WI38 (cell line): ENCODE data around the gene IKZF1.

ENCODE experiments used
- H3K4me3 ChIP-seq: 2 replicates; pipeline ENCODE4 v1.5.1; 2011; ENCODE audit warnings: low read depth, mild to moderate bottlenecking, control low read depth, low read length
- CTCF ChIP-seq: IDR thresholded peaks from 2 replicates; pipeline ENCODE4 v1.5.1; 2012; ENCODE audit warnings: low read depth, mild to moderate bottlenecking, control low read depth, low read length

Gene IKZF1

GRCh38 chr7:50446542-50446960, 142.0 kb downstream of the IKZF1 start:
- no peak for TF ChIP-seq CTCF
- no peak overlapping the region for H3K4me3 ChIP-seq

DNA sequence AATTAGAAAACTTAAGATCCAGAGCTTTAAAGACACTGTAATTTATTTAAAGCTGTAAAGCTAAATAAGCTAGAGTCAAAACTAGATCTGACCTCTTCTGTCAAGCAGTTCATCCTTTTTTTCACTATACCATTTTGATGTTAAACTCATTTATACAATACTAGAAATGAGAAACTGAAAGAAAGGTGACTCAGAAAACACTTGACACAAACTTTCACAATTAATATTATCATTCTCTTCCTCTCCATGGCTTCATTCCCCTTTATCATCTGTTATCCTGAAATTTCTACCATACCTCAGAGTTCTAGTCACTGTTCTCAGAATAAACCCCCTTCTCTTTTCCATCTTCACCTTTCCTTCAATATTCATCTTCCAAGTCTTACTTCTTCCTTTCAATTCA, 144.3 kb downstream of the IKZF1 start:
- no peak overlapping the region for H3K4me3 ChIP-seq
- TF ChIP-seq CTCF, result no peak

DNA sequence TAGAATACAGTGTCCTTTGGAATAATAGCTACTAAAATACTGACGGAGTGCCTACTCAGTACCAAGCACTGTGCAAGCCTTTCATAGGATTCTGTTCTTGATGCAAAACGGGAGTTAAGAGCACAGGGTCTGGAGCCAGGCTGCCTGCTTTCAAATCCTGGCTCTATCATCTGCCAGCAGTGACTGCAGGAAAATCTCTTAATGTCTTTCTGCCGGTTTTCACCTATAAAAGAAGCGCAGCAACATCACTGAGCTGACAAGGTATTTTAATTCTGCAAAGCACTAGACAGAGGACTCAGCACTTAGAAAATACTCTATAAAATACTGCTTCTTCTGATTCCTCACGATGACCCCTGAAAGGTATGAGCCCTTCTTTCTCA, 145.0 kb downstream of the IKZF1 start:
- no peak for TF ChIP-seq CTCF

DNA sequence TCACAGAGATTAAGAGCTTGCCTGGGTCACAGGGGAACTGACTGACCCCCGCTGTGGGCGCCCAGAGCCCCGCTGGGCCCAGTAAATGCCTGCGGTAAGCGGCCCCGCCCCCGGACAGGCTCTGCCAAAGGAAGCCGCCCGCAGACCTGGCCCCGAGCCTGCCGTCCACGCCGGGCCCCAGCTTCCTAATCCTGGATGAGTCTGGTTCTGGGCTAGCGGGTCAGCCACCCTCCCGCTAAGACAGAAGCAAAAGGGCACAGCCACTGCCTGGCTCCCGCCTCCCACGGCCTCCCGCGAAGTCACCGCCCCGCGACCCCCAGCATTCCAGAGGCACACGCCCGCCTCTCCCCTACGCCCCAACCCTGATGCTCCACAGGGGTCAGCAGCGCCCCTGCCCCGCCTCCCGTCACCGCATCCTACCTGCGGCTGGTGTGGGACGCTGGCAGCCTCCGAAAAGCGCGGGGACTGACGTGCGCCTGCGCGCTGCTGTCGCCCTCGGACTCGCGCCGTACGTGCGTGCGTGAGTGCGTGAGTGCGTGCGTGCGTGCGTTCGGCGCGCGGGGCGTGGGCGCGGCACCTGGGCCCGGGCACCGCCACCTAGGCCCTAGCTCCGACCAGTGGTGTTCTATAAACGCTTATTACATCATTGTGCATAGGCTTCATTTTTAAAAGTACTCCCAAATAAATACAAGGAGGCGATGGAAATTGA, 145.5 kb downstream of the IKZF1 start, which contains the start of gene FIGNL1:
Gene FIGNL1 (minus strand): TSS at position 470 of the 709 bp plus-strand sequence. CDS start 3,063 bp downstream, outside the sequence.
- no peak for TF ChIP-seq CTCF
- peak within 1 kb of the TSS; percentile 87 for H3K4me3 ChIP-seq

More for the DNA sequence above, 145.0 kb downstream of the IKZF1 start:
- peak overlapping the region; percentile 87 for H3K4me3 ChIP-seq

- peak overlapping the region; percentile 87 for H3K4me3 ChIP-seq
- TF ChIP-seq CTCF, result no peak
These were observed 146.1 kb downstream of the IKZF1 start for GRCh38 chr7:50450590-50451032.
